Activated CD8-positive, alpha-beta memory T cell treated with anti-CD3 and anti-CD28 coated beads for 48 hours (primary cell): ENCODE measurements around the gene FRMD4B.
A peak's percentile ranks its signal among the peaks of the same experiment; 100 is the strongest.
"Not testable (repeated sequence)": the region's sequence is repeated elsewhere in the genome, so short reads cannot be mapped to it uniquely, and the experiment has no call there.

ENCODE experiments used
- DNase-seq, 3 experiments: peaks; one replicate each; pipeline ENCODE4 v3.0.0-alpha.2; 2020; ENCODE audit warnings: low read depth in 2 of 3, low spot score in 2 of 3

The FRMD4B gene

DNA sequence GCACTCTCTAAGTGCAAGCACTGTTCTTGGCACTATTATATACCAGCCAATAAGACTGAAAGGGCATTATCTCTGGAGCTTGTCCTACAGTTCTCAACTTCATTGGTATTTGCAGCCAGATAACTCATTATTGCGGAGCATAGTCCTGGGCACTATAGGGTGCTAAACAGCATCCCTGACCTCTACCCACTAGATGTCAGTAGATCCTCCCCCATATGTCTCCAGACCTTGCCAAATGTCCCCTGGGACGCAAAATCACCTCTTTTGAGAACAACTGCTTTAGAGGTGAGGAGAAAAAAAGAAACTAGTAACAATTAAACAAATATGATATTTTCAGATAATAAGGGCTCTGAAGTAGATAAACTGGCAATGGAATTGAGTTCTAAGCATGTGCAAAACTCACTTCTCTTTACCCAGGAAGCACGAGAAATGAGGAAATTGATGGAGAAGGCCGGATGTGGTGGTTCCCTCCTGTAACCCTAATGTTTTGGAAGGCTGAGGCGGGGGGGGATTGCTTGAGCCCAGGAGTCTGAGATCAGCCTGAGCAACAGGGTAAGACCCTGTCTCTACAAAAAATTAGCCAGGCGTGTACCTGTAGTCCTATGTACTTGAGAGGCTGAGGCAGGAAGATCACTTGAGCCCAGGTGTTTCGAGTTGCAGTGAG, 61.4 kb downstream of the FRMD4B start:
- DNase-seq, result no peak

DNA sequence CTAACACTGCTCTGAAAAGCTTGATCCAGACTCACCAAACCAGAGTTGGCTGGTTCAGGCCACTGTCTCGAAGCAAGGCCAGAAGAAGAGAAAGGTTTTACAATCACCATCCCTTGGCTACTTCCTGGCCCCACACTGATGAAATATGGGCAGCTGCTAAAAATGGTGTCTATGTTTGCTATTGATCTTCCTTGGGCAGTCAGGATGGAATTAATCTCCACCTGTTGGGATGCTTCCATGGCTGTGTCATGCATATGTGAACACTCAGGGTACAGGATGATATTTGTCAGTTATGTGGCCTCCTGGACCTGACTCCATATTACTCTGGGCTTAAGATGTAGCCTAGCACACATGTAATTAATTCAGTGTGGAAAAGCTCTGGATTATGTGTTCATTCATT, 61.9 kb downstream of the FRMD4B start:
- DNase-seq, result no peak

DNA sequence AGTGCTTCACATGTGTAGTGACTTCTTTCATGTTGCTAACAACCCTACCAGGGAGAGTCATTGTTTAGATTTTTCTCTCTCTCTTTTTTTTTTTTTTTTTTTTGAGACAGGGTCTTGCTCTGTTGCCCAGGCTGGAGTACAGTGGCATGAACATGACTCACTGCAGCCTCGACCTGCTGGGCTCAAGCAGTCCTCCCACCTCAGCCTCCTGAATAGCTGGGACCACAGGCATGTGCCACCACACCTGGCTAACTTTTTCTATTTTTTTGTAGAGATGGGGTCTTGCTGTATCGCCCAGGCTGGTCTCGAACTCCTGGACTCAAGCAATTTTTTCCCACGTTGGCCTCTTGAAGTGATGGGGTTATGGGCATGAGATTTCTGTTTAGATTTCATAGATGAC, 63.4 kb downstream of the FRMD4B start:
- not testable (repeated sequence) for DNase-seq

DNA sequence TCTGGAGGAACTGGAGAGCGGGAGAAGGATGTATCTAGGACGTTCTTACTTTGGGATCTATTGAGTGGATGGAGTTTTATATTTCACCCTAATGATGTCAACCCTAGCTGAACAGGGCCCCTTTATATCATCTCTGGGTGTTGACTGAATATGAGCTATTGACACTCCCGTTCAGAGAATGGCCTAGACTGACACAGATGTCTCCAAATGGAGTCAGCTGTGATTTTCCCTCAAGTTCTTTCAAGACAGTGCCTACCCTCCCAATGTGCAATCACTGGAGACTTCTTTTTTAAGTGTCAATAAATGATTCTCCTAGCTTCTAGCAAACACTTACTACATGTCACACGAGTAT, 63.8 kb downstream of the FRMD4B start:
- DNase-seq, result no peak

DNA sequence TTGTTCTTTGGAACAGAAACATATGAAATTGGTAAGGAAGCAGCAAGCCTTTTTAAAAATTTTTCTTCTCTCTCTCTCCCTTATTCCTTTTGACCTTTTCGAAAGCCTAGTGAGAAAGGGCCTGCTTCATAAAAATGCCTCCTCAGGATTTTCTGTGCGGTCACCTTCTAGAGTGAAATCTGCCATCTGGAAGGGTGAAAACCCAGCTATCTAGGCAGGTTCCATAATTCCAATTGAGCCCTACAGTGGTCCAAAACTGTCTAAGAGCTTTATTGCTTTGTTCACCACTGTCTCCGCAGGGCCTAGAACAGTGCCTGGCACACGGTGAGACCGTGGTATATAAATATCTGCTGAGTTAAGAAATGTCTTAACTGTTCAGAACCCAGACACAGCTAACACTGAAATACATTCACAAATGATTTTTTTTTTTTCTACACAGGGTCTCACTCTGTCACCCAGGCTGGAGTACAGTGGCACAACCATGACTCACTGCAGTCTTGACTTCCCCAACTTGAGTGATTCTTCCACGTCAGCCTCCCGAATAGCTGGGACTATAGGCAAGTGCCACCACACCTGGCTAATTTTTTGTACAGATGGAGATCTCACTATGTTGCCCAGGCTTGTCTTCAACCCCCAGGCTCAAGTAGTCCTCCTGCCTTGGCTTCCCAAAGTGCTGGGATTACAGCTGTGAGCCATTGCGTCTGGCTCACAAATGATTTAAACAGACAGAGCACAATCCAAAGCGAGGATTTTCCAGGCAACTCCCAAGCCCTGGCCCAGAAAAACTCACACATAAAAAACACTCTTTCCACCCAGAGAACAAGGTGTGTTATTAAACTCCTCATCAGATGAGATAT, 64.4 kb downstream of the FRMD4B start:
- no peak for DNase-seq

DNA sequence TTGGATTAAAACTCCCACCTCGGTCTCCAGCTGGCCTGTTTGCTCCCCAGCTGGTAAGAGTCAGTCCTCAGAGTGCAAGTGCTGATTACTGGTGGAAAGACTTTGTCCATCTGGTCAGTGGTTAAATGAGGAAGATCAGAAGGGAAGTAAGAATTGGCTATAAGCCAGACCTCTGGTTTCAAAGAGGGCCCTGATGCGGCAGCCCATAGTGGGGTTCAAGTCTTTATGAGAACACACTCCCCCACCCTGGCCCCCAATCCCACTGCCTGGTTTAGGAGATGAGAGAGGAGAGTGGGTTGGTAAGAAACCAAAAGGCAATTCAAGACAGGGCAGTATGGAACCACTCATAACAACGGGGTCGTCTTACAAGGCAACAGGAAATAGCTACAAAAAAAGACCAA, 65.0 kb downstream of the FRMD4B start:
- DNase-seq, result no peak

DNA sequence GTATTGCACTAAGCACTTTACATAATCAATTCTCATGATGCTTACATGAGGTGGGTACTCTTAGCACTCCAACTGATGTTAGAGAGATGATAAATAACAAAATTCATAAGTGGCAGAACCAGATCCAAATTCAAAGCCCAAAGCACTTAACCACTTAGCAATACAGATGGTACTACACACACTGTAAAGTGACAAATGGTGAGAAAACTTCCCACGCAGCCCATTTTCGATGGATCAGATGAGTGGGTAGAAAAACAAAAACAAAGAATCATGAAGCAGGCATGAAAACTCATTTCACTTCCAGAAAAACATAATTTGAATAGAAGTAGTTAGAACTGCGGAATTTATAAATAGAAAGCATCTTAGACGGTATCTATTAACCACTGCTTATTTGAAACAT, 66.2 kb downstream of the FRMD4B start:
- DNase-seq, result no peak

DNA sequence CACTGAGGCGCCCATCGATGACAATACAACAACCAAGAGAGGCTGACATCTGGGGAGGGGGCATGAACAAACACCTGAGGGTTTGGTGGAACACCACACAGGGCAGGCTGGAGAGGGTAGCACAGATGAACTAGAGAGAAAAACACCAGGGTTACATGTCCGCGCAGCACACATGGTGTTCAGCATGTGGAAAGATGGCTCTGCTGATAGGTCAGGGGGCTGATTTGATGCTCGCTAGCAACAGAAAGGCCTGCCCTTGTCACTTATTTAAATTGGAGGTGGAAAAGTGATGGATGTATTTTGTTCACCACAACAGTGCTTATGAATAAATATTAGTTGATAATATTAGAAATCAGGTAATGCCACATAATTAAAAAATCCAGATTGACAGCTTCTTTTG, 67.5 kb downstream of the FRMD4B start:
- no peak for DNase-seq

DNA sequence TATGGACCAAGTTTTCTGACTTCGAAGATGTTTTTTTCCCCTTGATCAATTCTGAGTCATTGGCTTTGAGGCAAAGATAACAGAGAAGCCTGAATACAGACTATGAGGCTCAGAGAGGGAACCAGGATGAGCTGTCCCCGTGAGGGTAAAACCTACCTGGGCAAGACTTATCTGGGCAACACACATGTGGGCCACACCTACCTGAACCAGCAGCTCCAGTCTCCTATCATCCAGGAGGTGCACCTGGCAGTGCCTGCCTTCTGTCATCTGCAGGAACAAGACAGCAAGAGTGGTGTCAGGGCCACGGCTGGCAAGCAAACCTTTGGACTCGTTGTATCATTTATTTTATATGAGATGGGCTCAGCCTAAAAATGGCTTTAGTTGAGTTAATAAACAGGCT, 72.6 kb downstream of the FRMD4B start:
- DNase-seq, result no peak

DNA sequence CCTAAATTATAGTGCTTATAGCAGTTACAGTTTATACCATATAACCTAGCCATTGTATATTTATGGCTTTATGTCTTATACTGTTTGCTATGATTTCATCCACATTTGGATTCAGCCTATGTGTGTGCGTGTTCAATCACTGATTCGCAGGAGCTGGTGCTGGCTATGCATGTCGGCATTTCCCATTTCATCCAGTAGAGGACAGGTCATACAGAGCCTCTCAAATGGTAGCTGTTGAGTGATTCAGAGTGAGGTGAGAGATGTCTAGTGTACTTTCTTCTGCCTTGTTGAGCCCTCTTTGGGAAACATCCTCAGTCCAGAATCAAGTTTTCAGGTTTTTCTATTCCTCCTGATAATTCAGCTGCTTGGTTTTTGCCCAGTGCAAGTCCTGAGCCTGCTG, 76.1 kb downstream of the FRMD4B start:
- DNase-seq, result no peak

DNA sequence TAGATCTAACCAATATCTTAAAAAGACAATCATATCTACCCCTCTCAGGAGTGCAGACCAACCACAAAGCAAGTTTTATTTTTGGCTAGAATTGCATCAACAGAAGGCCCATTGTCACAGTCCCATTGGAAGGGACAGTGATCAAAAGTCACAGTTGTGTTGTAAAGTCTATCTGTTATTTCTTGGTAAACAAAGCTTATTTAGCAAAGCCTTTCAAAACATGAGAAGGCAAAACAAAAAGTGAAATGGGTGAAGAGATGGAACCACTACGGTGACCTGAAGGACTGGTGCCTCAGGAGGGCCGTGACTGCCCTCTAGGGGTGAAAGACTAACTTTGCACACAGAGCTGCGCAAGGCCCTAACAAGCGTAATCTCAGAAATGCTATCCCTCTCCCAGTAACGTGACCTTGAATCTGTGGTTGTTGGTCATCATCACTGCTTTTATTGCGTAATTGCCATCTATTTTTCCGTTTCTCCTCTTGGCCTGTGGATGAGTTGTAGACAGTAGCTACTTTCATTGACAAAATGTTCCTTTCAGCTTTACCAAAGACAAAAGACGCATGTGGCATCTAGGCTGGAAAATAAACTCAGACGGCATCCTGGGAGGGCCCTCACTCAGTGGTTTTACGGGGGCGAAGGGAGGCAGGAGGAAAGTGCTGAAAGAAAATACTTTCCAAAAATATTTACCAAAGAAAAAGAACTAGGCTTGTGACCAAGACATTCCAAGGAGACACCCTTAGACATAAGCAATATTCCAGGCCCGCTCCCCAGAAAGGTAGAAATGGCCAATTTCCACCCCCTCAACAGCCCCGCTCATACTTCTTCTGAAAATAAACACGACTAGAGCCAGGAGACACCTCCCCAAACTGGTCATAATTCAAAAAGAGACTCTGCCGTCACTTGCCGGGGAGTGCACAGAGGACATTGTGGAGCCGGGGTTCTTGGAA, 79.4 kb downstream of the FRMD4B start:
- DNase-seq, result peak in 2 of 3 experiments; percentile 20 to 45

DNA sequence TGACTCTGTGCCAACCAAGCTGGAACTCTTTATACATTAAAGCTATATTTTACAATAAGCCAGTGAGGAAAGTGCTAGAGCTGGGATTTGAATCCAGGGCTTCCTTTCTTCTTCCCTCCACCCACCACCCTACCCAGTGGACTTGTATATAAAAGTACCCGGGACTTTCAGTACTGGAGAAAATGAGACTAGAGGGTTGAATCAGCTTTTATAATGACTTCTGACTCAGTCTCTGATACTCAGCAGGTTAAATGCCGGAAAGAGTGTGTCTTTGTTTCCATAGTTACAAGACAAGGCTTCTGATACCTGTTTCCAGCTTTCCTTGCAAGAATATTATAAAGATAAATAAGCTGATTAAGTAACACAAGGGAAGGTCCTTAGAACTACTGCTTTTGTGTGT, 80.9 kb downstream of the FRMD4B start:
- DNase-seq, result no peak

DNA sequence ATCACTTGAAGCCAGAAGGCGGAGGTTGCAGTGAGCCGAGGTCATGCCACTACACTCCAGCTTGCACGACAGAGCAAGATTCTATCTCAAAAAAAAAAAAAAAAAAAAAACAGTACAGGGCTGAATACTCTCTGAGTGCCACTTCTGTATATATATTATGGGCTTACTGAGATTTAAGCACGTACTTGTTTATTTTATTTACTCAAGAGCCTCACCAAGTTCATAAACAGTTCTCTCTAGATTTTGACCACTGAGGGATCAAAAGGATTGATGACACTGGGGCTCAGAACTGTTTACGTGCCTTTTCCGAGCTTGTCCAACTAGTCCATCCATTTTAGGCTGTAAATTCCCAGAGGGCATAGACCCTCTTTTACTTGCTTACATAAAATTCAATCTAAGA, 81.5 kb downstream of the FRMD4B start:
- no peak for DNase-seq

DNA sequence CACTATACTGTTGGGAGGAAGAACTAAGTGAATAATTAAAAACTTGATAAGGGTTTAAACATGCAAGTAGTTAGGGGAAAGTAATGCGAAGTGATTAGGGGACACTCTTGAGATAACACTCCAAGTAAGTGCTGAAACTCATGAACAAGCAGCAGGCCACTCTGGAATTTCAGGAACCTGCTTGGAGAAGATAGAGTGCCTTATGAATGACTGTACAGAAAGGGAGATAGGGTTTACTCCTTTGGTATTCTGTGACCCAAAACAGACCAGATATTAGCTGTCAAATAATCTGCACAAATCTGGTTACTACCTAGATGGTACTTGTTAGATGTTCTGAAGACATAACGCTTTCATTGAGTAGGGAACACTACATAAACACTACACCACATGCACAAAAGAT, 85.6 kb downstream of the FRMD4B start:
- no peak for DNase-seq

DNA sequence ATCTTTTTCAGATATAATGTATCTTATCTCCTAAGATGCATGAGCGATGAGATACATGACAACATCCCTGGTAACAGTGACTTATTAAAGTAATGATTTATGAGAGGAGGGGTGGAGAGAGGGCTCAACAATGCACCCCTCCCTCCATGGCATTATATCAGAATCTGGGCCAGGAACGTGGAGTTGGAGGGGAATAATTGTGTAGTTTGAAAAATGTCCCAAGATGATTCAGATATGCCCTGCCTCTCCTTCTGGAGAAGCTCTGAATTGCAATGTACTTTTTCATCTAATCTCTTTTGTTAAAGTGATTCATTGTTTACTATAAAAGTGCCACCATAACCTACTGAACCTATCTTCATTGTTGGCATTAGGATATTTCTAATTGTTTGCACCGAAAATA, 86.5 kb downstream of the FRMD4B start:
- no peak for DNase-seq

DNA sequence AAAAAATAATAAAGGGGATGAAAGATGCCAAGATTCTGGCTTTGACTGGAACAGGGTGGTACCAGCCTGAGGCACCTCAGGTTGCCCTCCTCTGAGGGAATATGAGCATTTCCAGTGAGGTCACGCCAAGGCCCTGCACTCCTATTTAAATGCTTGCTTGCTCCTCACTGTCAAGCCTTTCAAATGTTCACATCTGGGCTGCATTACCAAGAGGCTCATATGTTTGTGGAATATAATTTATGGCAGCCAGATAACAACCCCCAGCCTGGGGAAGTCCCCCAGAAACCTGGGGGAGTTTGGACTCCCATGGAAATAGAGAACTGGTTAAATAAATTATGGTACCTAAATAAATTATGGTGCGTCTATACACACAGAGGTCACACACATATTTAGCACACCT, 88.4 kb downstream of the FRMD4B start:
- DNase-seq, result no peak

DNA sequence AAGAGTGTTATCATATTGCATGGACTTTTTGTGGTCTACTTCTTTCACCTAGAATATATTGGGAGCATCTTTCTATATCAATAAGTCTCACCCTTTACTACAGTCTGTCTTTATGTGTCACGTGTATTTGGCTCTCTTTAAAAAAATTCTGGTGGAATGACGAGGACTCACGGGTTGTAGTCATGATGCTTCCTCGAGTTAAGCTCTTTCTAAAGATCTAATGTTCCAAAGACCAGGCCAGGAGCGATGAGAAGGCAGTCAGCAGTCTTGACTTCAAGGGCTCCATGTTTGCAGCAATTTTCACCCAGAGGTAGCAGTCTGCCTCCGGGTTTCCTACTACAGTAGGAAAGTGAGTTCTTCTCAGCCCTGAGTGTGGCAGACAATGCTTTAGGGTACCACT, 88.9 kb downstream of the FRMD4B start:
- DNase-seq, result no peak

DNA sequence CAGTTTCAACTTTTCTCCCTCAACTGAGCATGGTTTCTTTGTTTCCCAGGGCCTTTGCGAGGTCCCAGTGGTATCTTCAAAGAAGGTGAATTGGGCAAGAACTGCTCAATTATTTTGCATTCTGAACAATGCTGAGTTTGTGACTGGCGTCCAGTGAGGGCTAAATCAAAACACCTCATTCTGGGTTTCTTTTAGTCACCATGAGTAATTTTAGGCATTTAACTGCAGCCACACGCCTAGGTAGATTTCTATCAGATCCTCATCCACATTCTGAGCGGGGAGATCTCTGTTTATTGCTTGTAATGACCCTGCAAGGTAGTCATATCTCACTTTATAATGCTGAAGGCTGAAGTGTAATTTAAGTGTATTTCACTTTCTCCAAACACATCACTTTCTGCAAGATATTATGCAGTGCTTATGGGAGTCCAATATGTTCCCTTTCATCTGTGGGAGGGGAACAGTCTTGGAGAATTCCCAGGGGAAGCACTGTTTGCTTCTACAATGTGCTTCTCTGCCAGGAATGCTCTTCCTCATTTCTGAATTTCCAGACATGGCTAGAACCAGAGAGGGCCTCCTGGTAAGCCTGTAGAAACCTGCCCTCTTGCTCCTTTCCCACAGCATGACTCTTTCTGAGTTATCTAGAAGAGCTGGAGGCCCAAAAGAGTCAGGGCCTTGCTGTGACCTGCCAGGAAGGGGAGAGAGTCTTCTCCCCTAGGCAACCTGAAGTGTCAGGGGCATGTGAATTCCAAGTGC, 91.7 kb downstream of the FRMD4B start:
- DNase-seq, result no peak

DNA sequence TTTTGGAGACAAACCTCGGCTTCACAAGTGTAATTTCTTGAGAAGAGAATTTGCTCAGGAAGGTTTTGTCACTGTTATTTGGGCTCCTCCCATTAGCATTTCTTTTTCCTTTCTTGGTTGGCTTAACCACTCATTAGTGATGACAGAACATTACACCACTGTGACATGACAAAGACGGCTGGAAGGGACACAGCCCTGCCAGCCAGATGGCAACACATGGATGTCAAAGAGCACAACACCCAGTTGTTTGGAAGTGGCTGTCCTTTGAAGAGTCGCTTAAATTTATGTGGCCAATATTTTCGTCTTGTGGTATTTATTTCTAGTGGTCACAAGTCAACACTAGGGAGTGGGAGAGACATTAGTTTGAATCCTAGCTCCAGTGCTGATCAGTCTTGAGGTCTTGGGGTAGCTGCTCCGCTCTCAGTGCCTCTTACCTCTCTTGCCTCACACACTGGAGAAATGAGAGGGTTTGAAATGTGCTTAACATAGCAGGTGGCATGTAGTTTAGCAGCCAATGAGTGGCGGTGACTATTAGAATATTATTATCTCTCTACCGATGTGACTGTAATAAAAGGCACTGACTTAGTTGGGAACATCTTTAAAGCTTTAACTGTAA, 92.8 kb downstream of the FRMD4B start:
- no peak for DNase-seq

DNA sequence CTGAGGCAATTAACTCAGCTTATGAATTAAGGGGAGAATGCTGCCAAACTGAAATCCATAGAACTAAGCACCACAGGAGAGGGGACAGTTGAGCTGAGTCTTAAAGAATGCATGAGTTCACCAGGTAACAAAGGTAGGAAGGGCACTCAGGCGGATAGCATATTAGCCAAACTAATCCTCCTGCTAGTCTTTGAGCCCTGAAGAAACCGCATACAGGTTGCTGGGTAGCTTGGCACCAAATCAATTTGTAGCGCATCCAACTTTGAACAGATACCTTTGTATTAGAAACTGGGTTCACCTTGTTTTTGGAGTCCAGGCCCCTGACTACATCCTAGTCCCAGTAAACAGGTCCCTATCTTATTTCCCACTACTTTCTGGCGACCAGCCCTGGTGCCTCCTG, 93.7 kb downstream of the FRMD4B start:
- DNase-seq, result no peak

DNA sequence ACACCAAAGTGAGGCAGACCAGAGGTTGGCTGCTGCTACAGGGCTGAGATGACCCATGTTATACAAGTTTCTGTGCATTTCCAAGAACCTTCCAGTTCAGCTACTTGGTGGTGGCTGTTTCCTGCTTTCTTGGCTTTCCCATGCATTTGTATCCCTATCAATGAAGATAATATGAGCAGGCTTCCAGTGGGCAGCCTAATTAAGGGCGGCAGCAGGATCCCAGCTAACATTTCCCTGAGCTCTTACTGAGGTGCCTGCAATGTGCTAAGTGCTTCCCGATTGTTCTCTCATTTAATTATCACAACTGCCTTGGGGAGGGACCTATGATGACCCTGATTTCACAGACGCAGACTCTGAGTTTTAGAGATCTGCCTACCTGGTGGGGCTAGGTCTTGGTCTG, 95.5 kb downstream of the FRMD4B start:
- DNase-seq, result no peak
